OCI-LY7 (cell line): ENCODE measurements around the gene PLXNA4.

Experiments
- CTCF ChIP-seq: fragments of 200-600 bp; sonication (generic); conservative IDR thresholded peaks from 2 replicates; pipeline ENCODE4 v1.5.1; 2014; ENCODE audit warnings: mild to moderate bottlenecking, antibody characterized with exemption, low read length, moderate library complexity, mixed read lengths
- EZH2phosphoT487 ChIP-seq: fragments of 200-600 bp; sonication (generic); IDR thresholded peaks from 2 replicates; pipeline ENCODE4 v1.6.1; 2018; ENCODE audit warnings: low read depth, borderline replicate concordance, mild to moderate bottlenecking, mixed run types, antibody characterized with exemption, low read length, moderate library complexity, mixed read lengths

GRCh38 chr7:132181371-132181770 is 394.9 kb downstream of the PLXNA4 start:
- TF ChIP-seq EZH2phosphoT487, result no peak
- no peak for TF ChIP-seq CTCF
